T-helper 2 cell treated with Interferon-gamma antibody and Interleukin-4, amounts not matched to agents 100 ng/mL and 5 ng/mL, for 36 hours (primary cell): ENCODE measurements around the gene SIGLECL1. TPM values are rescaled to one million over a fixed set of nuclear protein-coding genes. Genes with fewer than 3 reads are reported as not detected.

Experiments used
- intact Hi-C: fragments of 100-400 bp; cut with micrococcal nuclease; formaldehyde crosslinking; loops from one replicate; pipeline ENCODE4 v1.15.1; 2023
- total RNA-seq: library from RNA; stranded (reverse); gene quantifications from 2 replicates; pipeline ENCODE4 v1.2.3, GENCODE V29; 2022

Gene SIGLECL1
- total RNA-seq, 1 donor from 2014 or later = not detected

- intact Hi-C loops = no loop called here
Measured at GRCh38 chr19:51295382-51296126, 44.7 kb downstream of the SIGLECL1 start.

DNA sequence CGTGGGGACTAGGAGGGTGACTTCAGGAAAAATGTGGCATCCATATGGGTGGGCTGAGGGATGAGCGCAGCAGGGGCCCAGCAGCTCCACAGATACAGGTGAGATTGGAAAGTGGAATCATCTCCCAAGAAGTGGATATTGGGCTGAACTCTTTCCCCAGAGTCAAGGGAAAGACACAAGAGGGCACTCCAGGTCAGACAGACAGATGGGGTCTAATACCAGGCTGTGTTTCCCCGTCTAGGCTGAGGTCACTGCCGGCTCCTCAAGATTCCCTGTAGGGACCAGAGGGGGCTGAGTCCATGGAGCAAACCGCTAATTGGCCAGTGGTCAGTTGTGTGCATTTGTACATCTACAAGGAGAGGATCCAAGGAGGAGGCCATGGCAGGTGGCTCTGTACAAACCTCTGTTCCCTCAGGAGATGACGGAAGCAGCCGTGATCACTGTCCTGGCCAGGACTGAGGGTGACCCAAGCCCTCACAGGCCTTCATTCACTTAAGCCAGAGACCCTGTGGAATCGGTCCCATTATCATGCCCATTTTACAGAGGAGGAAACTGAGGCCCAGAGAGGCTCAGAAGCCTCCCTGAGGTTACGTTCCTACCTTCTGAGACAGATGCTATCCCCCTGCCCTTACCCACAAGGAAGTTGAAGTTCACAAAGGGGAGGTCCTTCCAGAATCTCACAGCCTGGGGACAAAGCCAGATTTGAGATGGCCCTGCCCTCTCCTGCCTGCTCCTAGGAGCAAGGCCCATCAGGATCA lies 45.6 kb downstream of the SIGLECL1 start:
- intact Hi-C loops = no loop called here

DNA sequence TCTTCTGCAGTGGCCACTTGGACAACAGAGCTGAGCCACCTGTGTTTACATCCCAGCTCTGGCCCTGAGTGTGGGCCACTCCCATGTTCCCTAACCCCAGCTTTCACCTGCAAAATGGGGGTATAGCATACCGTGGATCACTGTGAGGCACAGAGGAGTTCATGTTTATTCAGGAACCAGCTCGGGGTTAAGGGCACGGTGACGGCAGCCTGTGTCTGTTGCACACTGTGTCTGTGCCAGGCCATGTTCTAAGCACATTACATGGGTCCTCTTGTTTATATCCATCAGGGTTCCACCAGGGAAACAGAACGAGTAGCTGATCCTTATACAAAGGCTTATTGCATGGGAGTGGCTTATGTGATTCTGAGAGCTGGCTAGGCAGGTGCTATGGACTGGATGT lies 46.5 kb downstream of the SIGLECL1 start:
- intact Hi-C loops = no loop called here

DNA sequence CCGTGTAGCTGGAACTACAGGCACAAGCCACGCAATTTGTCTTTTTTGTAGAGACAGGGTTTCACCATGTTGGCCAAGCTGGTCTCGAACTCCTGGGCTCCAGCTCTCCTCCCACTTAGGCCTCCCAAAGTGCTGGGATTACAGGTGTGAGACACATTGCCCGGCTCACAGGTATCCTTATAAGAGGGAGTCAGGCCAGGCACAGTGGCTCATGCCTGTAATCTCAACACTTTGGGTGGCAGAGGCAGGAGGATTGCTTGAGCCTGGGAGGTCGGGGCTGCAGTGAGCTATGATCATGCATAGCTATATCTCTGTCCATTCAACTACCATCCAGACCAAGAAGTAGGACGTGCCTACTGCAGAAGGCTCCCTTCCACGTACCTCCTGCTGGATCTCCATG lies 50.4 kb downstream of the SIGLECL1 start:
- intact Hi-C loops = no loop called here

DNA sequence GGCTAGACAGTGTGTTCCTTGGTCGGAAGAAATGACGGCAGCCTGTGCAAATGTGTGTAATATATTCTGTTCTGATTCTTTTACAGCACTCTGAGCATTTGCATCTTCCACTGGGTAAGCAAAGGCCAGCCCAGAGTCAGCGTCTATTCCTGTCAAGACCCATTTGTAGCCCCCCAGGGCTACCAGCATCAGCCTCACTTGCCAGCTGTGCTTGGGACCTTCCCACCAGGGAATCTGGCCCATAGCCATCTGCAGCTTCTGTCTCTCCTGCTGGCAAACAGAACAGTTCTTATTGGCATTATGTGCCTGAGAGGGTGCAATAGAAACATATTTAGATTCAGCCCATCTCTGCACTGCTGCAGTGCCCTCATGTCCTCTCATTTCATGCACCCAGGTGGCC lies 54.6 kb downstream of the SIGLECL1 start:
- intact Hi-C loops = no loop called here

GRCh38 chr19:51311351-51312257 lies 60.7 kb downstream of the SIGLECL1 start, which contains the start of gene IGLON5:
TSS of gene IGLON5 (plus strand) at chr19:51311644. CDS start at chr19:51311848, 204 bp downstream.
- intact Hi-C loops = no loop called here

GRCh38 chr19:51316688-51317087 lies 65.8 kb downstream of the SIGLECL1 start:
- intact Hi-C loops = no loop called here

DNA sequence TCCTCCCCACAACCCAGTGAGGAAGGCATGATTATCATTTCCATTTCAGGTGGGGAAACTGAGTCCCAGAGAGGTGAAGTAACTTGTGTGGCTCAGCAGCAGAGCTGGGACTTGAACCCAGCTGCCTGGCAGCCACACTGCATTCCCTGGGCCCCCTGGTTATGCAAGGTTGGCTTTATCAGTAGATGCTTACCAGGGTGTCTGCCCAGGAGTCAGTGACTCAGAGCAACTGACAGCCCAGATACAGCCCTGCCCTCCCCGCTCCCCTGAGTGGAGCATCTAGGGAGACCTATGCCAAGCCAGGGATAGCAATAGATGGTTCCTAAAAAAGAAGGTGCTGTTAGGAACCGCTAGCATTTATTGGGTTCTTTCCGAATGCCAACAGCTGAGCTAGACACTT lies 66.5 kb downstream of the SIGLECL1 start:
- intact Hi-C loops = no loop called here

DNA sequence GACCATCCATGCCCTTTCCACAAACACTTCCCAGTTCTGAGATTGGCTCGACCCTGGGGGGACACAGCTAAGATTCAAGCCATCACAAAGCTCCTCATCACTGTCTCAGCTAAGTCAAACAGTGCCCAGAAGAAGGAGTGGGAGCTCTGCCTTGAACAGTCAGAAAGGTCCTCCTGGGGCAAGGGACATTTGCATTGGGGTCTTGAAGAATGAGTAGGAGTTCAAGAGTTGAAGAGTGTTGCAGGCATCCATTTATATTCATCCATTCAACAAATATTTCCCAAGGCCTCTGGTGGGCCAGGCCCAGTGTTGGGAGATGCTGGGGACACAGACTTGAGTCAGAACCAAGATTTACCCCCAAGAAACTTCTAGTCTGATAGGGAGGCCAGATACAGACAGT lies 67.1 kb downstream of the SIGLECL1 start:
- intact Hi-C loops = no loop called here

Other genes with a start within 250 kb of the SIGLECL1 start
- not detected in 2 replicates for gene KLK8, start 249.5 kb upstream of the SIGLECL1 start, total RNA-seq
- not detected in 2 replicates for gene KLK10, start 231.4 kb upstream of the SIGLECL1 start, total RNA-seq
- not detected in 2 replicates for gene KLK11, start 224.5 kb upstream of the SIGLECL1 start, total RNA-seq
- gene KLK12, start 216.1 kb upstream of the SIGLECL1 start, total RNA-seq = not detected in 2 replicates
- not detected in 2 replicates for gene KLK13, start 186.0 kb upstream of the SIGLECL1 start, total RNA-seq
- gene KLK14, start 168.2 kb upstream of the SIGLECL1 start, total RNA-seq = 0.64 and 0.80 TPM in 2 replicates
- gene CTU1, start 142.7 kb upstream of the SIGLECL1 start, total RNA-seq = 8.2 and 9.0 TPM in 2 replicates
- gene SIGLEC9, start 126.2 kb upstream of the SIGLECL1 start, total RNA-seq = 0.14 and 0.25 TPM in 2 replicates
- not detected in 2 replicates for gene SIGLEC7, start 108.8 kb upstream of the SIGLECL1 start, total RNA-seq
- gene CD33, start 26.0 kb upstream of the SIGLECL1 start, total RNA-seq = 15.0 and 18.7 TPM in 2 replicates
- gene IGLON5, start 60.6 kb downstream of the SIGLECL1 start, total RNA-seq = not detected in 2 replicates
- 2.0 and 2.4 TPM in 2 replicates for gene VSIG10L, start 91.1 kb downstream of the SIGLECL1 start, total RNA-seq
- 125 and 134 TPM in 2 replicates for gene ETFB, start 115.3 kb downstream of the SIGLECL1 start, total RNA-seq
- gene CLDND2, start 117.9 kb downstream of the SIGLECL1 start, total RNA-seq = 5.1 and 5.7 TPM in 2 replicates
- gene NKG7, start 121.6 kb downstream of the SIGLECL1 start, total RNA-seq = 135 and 136 TPM in 2 replicates
- gene LIM2, start 136.9 kb downstream of the SIGLECL1 start, total RNA-seq = 0.18 TPM in 1 of 2 replicates, not detected in the other
- gene C19orf84, start 139.5 kb downstream of the SIGLECL1 start, total RNA-seq = not detected in 2 replicates
- 4.8 and 5.0 TPM in 2 replicates for gene SIGLEC10, start 166.6 kb downstream of the SIGLECL1 start, total RNA-seq
- not detected in 2 replicates for gene SIGLEC8, start 207.4 kb downstream of the SIGLECL1 start, total RNA-seq
- gene CEACAM18, start 227.5 kb downstream of the SIGLECL1 start, total RNA-seq = not detected in 2 replicates